ENCODE data around the gene CHMP2B. TPM values are rescaled to one million over a fixed set of nuclear protein-coding genes. Genes with fewer than 3 reads are reported as not detected.
"Not testable (repeated sequence)": the region's sequence is repeated elsewhere in the genome, so short reads cannot be mapped to it uniquely, and the experiment has no call there.

Gene CHMP2B
- total RNA-seq, 1 donor from 2014 or later = 38.9 TPM

DNA sequence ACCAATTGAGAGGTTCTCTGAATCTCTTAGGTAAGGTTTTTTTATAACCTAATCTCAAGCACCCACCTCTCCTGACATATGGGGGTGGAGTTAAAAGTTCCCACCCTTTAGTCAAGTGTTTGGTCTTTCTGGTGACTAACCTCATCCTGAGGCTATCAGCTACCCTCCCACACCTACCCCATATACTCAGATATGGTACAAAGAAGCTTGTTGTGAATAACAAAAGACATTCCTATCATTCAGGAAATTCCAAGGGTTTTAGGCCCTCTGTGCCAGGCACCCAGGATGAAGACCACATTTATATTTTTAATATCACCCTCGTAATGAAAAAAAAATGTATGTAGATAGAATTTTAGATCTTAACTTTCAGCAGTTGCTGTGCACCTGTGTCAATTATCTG lies 9.0 kb downstream of the CHMP2B start:
- Histone ChIP-seq H4K20me1 (ENCODE audit: insufficient read depth, low read length) (peaks cover 41% of the 10 kb centered on the region), H3K4me2 (ENCODE audit: low read length) (no peak overlapping the region), H3K36me3 (ENCODE audit: insufficient read depth, low read length) (no peaks in the 10 kb centered on the region), H3K79me2 (ENCODE audit: insufficient read depth, low read length) (peaks cover 73% of the 10 kb centered on the region), H3K4me3 (ENCODE audit: insufficient read depth, low read depth, low read length) (no peak overlapping the region), H2AFZ (ENCODE audit: low read depth, low read length) (no peak overlapping the region), H3K9ac (ENCODE audit: low read length) (no peak overlapping the region), H3K9me3 (ENCODE audit: insufficient read depth, low read depth, low read length) (no peaks in the 10 kb centered on the region), H3K27ac (ENCODE audit: low read depth, low read length) (no peak overlapping the region), H3K27me3 (ENCODE audit: insufficient read depth, low read length) (no peaks in the 10 kb centered on the region), H3K4me1 (ENCODE audit: insufficient read depth, low read length) (no peaks in the 10 kb centered on the region)
- Mint-ChIP-seq H3K27me3 (ENCODE audit: low read depth, unreplicated experiment) (no peaks in the 10 kb centered on the region), H3K4me1 (ENCODE audit: low read depth, unreplicated experiment) (peaks cover 14% of the 10 kb centered on the region), H3K36me3 (ENCODE audit: low read depth, unreplicated experiment) (peaks cover 8% of the 10 kb centered on the region), H3K4me3 (ENCODE audit: unreplicated experiment) (no peak overlapping the region), H3K27ac (ENCODE audit: unreplicated experiment) (no peak overlapping the region), H3K9me3 (ENCODE audit: unreplicated experiment) (no peaks in the 10 kb centered on the region)
- DNase-seq (ENCODE audit: low read depth) = no peak
- no peak for TF ChIP-seq CTCF (IDR thresholded peaks at IDR 0.05; ENCODE audit: insufficient read depth, low read depth, low read length)
- FAIRE-seq = no peak

DNA sequence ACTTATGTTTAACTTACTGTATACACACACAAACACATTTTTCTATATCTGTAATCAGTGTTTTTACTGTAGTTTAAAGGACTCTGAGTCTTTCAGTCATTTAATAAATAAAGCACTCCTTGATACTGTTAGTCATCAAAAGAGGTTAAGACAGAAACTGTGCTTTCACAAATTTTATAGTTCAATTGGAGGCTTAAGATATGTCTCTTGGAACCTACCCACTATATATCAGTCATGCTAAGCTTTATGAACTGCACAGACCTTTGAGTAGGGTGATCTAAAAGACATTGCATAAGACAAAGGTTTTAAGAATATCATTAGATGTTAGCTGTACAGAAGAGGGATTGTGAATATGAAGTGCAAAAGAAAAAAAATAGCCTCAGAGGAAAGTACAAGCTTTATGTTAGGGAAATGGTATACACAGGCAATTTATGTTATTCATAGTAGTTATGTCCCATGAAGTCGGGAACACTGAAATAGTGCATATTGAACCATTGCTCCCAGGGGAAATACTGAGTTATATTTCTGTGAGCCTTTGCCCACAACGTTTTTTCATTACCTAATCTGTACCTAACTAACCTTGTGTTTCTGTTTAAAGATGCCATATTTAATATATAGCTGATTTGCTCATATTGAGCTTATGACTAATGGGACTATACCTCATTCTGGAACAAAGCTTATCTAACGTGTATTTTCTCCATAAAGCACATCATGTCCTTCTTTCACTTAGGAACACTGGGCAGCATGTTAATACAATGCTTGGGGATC lies 19.7 kb downstream of the CHMP2B start:
- Mint-ChIP-seq H3K27me3 (ENCODE audit: low read depth, unreplicated experiment) (no peaks in the 10 kb centered on the region), H3K36me3 (ENCODE audit: low read depth, unreplicated experiment) (no peaks in the 10 kb centered on the region), H3K9me3 (ENCODE audit: unreplicated experiment) (no peaks in the 10 kb centered on the region), H3K4me3 (ENCODE audit: unreplicated experiment) (no peak overlapping the region), H3K27ac (ENCODE audit: unreplicated experiment) (no peak overlapping the region), H3K4me1 (ENCODE audit: low read depth, unreplicated experiment) (peaks cover 2% of the 10 kb centered on the region)
- Histone ChIP-seq H4K20me1 (ENCODE audit: insufficient read depth, low read length) (no peaks in the 10 kb centered on the region), H3K27ac (ENCODE audit: low read depth, low read length) (no peak overlapping the region), H3K4me3 (ENCODE audit: insufficient read depth, low read depth, low read length) (no peak overlapping the region), H2AFZ (ENCODE audit: low read depth, low read length) (no peak overlapping the region), H3K9me3 (ENCODE audit: insufficient read depth, low read depth, low read length) (no peaks in the 10 kb centered on the region), H3K4me1 (ENCODE audit: insufficient read depth, low read length) (no peaks in the 10 kb centered on the region), H3K27me3 (ENCODE audit: insufficient read depth, low read length) (no peaks in the 10 kb centered on the region), H3K9ac (ENCODE audit: low read length) (no peak overlapping the region), H3K79me2 (ENCODE audit: insufficient read depth, low read length) (peaks cover 11% of the 10 kb centered on the region), H3K4me2 (ENCODE audit: low read length) (no peak overlapping the region), H3K36me3 (ENCODE audit: insufficient read depth, low read length) (peaks cover 11% of the 10 kb centered on the region)
- DNase-seq (ENCODE audit: low read depth) (no peak), FAIRE-seq (no peak)
- TF ChIP-seq EZH2 (IDR thresholded peaks at IDR 0.05; ENCODE audit: insufficient read depth, low read length) = no peak
- TF ChIP-seq CTCF (IDR thresholded peaks at IDR 0.05; ENCODE audit: insufficient read depth, low read depth, low read length) = no peak

DNA sequence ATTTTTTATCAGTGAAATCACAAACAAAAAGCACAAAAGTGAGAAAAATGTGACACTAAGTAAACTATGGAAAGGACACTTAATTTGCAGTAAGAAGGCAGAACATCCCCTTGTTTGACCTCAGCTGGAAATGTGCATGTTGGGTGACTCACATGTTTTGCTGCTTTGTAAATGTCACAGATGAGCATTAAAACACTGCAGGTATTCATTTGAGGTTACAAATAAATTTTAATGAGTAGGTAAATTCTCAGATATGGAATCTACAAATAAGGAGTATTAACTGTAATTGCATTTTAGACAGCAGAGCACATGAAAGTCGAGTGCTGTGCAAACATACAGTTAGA lies 20.3 kb downstream of the CHMP2B start:
- DNase-seq (ENCODE audit: low read depth) = no peak
- Mint-ChIP-seq H3K9me3 (ENCODE audit: unreplicated experiment) (no peaks in the 10 kb centered on the region), H3K27ac (ENCODE audit: unreplicated experiment) (no peak overlapping the region), H3K36me3 (ENCODE audit: low read depth, unreplicated experiment) (no peaks in the 10 kb centered on the region), H3K4me1 (ENCODE audit: low read depth, unreplicated experiment) (peaks cover 2% of the 10 kb centered on the region), H3K4me3 (ENCODE audit: unreplicated experiment) (no peak overlapping the region), H3K27me3 (ENCODE audit: low read depth, unreplicated experiment) (no peaks in the 10 kb centered on the region)
- FAIRE-seq = no peak
- Histone ChIP-seq H3K36me3 (ENCODE audit: insufficient read depth, low read length) (peaks cover 11% of the 10 kb centered on the region), H3K9me3 (ENCODE audit: insufficient read depth, low read depth, low read length) (no peaks in the 10 kb centered on the region), H3K4me2 (ENCODE audit: low read length) (no peak overlapping the region), H3K79me2 (ENCODE audit: insufficient read depth, low read length) (peaks cover 9% of the 10 kb centered on the region), H3K4me3 (ENCODE audit: insufficient read depth, low read depth, low read length) (no peak overlapping the region), H4K20me1 (ENCODE audit: insufficient read depth, low read length) (no peaks in the 10 kb centered on the region), H3K27ac (ENCODE audit: low read depth, low read length) (no peak overlapping the region), H2AFZ (ENCODE audit: low read depth, low read length) (no peak overlapping the region), H3K4me1 (ENCODE audit: insufficient read depth, low read length) (no peaks in the 10 kb centered on the region), H3K27me3 (ENCODE audit: insufficient read depth, low read length) (no peaks in the 10 kb centered on the region), H3K9ac (ENCODE audit: low read length) (no peak overlapping the region)
- TF ChIP-seq CTCF (IDR thresholded peaks at IDR 0.05; ENCODE audit: insufficient read depth, low read depth, low read length) (no peak), EZH2 (IDR thresholded peaks at IDR 0.05; ENCODE audit: insufficient read depth, low read length) (no peak)

DNA sequence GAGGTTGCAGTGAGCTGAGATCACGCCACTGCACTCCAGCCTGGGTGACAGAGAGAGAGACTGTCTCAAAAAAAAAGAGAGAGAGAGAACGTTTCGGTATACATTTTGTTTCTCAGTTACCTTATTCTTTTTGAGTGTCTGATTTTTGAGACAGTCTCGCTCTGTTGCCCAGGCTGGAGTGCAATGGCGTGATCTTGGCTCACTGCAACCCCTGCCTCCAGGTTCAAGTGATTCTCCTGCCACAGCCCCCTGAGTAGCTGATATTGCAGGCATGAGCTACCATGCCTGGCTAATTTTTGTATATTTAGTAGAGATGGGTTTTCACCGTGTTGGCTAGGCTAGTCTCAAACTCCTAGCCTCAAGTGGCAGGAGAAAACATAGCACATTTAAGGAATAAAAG lies 21.1 kb downstream of the CHMP2B start:
- not testable (repeated sequence) for H3K4me3 Mint-ChIP-seq (ENCODE audit: unreplicated experiment); H3K4me2 ChIP-seq (ENCODE audit: low read length); H4K20me1 ChIP-seq (ENCODE audit: insufficient read depth, low read length); FAIRE-seq; H3K4me1 ChIP-seq (ENCODE audit: insufficient read depth, low read length); H3K9me3 Mint-ChIP-seq (ENCODE audit: unreplicated experiment); H3K27ac Mint-ChIP-seq (ENCODE audit: unreplicated experiment); H3K9me3 ChIP-seq (ENCODE audit: insufficient read depth, low read depth, low read length); H3K4me3 ChIP-seq (ENCODE audit: insufficient read depth, low read depth, low read length); H3K27ac ChIP-seq (ENCODE audit: low read depth, low read length); H3K9ac ChIP-seq (ENCODE audit: low read length); H3K27me3 ChIP-seq (ENCODE audit: insufficient read depth, low read length); H3K27me3 Mint-ChIP-seq (ENCODE audit: low read depth, unreplicated experiment); H2AFZ ChIP-seq (ENCODE audit: low read depth, low read length); H3K36me3 Mint-ChIP-seq (ENCODE audit: low read depth, unreplicated experiment); DNase-seq (ENCODE audit: low read depth); H3K79me2 ChIP-seq (ENCODE audit: insufficient read depth, low read length); H3K4me1 Mint-ChIP-seq (ENCODE audit: low read depth, unreplicated experiment)
- peaks cover 12% of the 10 kb centered on the region for H3K36me3 ChIP-seq (ENCODE audit: insufficient read depth, low read length)
